B cell (primary cell): ENCODE data around the gene LDLRAD3. TPM values are rescaled to one million over a fixed set of nuclear protein-coding genes. Genes with fewer than 3 reads are reported as not detected.

ENCODE experiments used
- ATAC-seq: fragments of 200-7000 bp; cut with Tn5 transposase; one replicate; pipeline ENCODE4 v1.10.0; 2021; ENCODE audit warnings: low read depth, mild to moderate bottlenecking, moderate number of reproducible peaks, moderate library complexity
- CTCF ChIA-PET: fragments of 350-600 bp; sonication (Branson Sonifier 250); formaldehyde crosslinking; loops from one replicate; lab custom pipeline; 2021; ENCODE audit warnings: antibody characterized with exemption, inconsistent platforms; lab: Charles Lee
- POLR2A ChIA-PET: fragments of 350-600 bp; sonication (Branson Sonifier 250); formaldehyde crosslinking; loops from one replicate; lab custom pipeline; 2021; ENCODE audit warnings: antibody characterized with exemption; lab: Charles Lee
- DNase-seq: peaks from one replicate; pipeline ENCODE4 v3.0.0; 2013
- H2AFZ ChIP-seq: 2 replicates; pipeline ENCODE4 v1.6.1; 2012; ENCODE audit warnings: mild to moderate bottlenecking, low read depth, low read length; ENCODE audit not compliant: insufficient read depth, poor library complexity, severe bottlenecking
- H3K27ac ChIP-seq, 2 donors: 1 replicate in 1 of 2; 2 replicates in 1 of 2; pipeline ENCODE4 v1.5.1; 2012 to 2013; ENCODE audit warnings: low read length in 2 of 2, mild to moderate bottlenecking in 2 of 2, moderate library complexity in 1 of 2
- H3K27me3 ChIP-seq, 4 experiments: fragments of 200-600 bp in 1 of 4; sonication (generic) in 1 of 4; replicated peaks in 1 of 4; 1 replicate in 2 of 4; 2 replicates in 2 of 4; pipeline versions ENCODE4 v1.6.1 to v1.7.0; 2013 to 2016; ENCODE audit warnings: low read length in 3 of 4, mild to moderate bottlenecking in 2 of 4, mixed read lengths in 1 of 4, moderate library complexity in 1 of 4; ENCODE audit not compliant: insufficient read depth in 4 of 4, control insufficient read depth in 3 of 4; ENCODE audit errors: control extremely low read depth in 1 of 4
- H3K36me3 ChIP-seq, 2 experiments: replicated peaks in 1 of 2; 1 replicate in 1 of 2; 2 replicates in 1 of 2; pipeline versions ENCODE4 v1.6.1 to v1.7.1; 2013; ENCODE audit warnings: low read length in 1 of 2; ENCODE audit not compliant: insufficient read depth in 2 of 2, control insufficient read depth in 1 of 2; ENCODE audit errors: control extremely low read depth in 1 of 2, extremely low read depth in 1 of 2
- H3K4me1 ChIP-seq, 2 donors: fragments of 200-600 bp in 1 of 2; sonication (generic) in 1 of 2; 1 replicate in 1 of 2; 2 replicates in 1 of 2; pipeline versions ENCODE4 v1.5.1 to v1.6.1; 2013 to 2017; ENCODE audit warnings: low read length in 2 of 2; ENCODE audit not compliant: control insufficient read depth in 2 of 2, insufficient read depth in 2 of 2
- H3K4me2 ChIP-seq: replicated peaks from 2 replicates; pipeline ENCODE3; 2012; ENCODE audit warnings: mild to moderate bottlenecking, low read depth, low read length; ENCODE audit not compliant: poor library complexity, severe bottlenecking
- H3K4me3 ChIP-seq, 5 experiments: fragments of 200-600 bp in 1 of 5; sonication (generic) in 1 of 5; 1 replicate in 3 of 5; 2 replicates in 2 of 5; pipeline versions ENCODE4 v1.5.1 to v1.7.0; 2011 to 2016; ENCODE audit warnings: low read length in 4 of 5, mild to moderate bottlenecking in 4 of 5, low read depth in 2 of 5, control low read depth in 1 of 5, moderate library complexity in 1 of 5; ENCODE audit not compliant: insufficient read depth in 1 of 5; ENCODE audit errors: control extremely low read depth in 1 of 5, extremely low read depth in 1 of 5
- H3K79me2 ChIP-seq: fragments of 200-600 bp; sonication (generic); one replicate; pipeline ENCODE4 v1.6.0; 2016; ENCODE audit warnings: low read length; ENCODE audit not compliant: control insufficient read depth, insufficient read depth
- H3K9ac ChIP-seq: fragments of 200-600 bp; sonication (generic); 2 replicates; pipeline ENCODE4 v1.6.1; 2017; ENCODE audit warnings: mild to moderate bottlenecking, low read length, moderate library complexity
- H3K9me3 ChIP-seq, 3 donors: one replicate each; pipeline versions ENCODE4 v1.6.1 to v1.7.1; 2013; ENCODE audit warnings: low read length in 2 of 3; ENCODE audit not compliant: control insufficient read depth in 2 of 3, insufficient read depth in 1 of 3; ENCODE audit errors: control extremely low read depth in 1 of 3
- H4K20me1 ChIP-seq: 2 replicates; pipeline ENCODE4 v1.6.0; 2012; ENCODE audit warnings: mild to moderate bottlenecking, low read length; ENCODE audit not compliant: insufficient read depth, control insufficient read depth, poor library complexity, severe bottlenecking
- H3K27ac Mint-ChIP-seq: one replicate; pipeline ENCODE4 v1.8.0; 2021; ENCODE audit warnings: mixed read lengths
- H3K27me3 Mint-ChIP-seq: one replicate; pipeline ENCODE4 v1.8.0; 2021; ENCODE audit warnings: mixed read lengths
- H3K4me1 Mint-ChIP-seq: one replicate; pipeline ENCODE4 v1.8.0; 2021; ENCODE audit warnings: mixed read lengths
- H3K4me3 Mint-ChIP-seq: one replicate; pipeline ENCODE4 v1.8.0; 2021; ENCODE audit warnings: mixed read lengths
- H3K9me3 Mint-ChIP-seq: one replicate; pipeline ENCODE4 v1.8.0; 2022; ENCODE audit warnings: mixed read lengths; ENCODE audit not compliant: insufficient read depth
- CTCF ChIP-seq: fragments of 200-600 bp; IDR thresholded peaks from one replicate; pipeline ENCODE4 v1.8.0; 2022; ENCODE audit warnings: antibody characterized with exemption, mild to moderate bottlenecking
- EZH2 ChIP-seq: IDR thresholded peaks from 2 replicates; pipeline ENCODE4 v1.6.1; 2012; ENCODE audit warnings: borderline replicate concordance, low read depth, mild to moderate bottlenecking, moderate library complexity, low read length; ENCODE audit not compliant: insufficient read depth, poor library complexity, severe bottlenecking
- WGBS: methylation state at CpG from one replicate; pipeline ENCODE4 v1.1.5; 2013; ENCODE audit warnings: missing lambda C conversion rate; ENCODE audit not compliant: insufficient coverage; 5-methylcytosine and 5-hydroxymethylcytosine counted together
- intact Hi-C: fragments of 100-400 bp; cut with micrococcal nuclease; formaldehyde crosslinking; loops from one replicate; pipeline ENCODE4 v1.10.0; 2022
- polyA plus RNA-seq: library from polyadenylated mRNA; depleted of rRNA; stranded (reverse); fragments of >200 nt; gene quantifications from 2 replicates; pipeline ENCODE4 v1.2.3, GENCODE V29; 2012
- total RNA-seq, 2 donors: library from RNA; stranded (reverse); fragments of 120-200 nt in 1 of 2; gene quantifications; 1 replicate in 1 of 2; 2 replicates in 1 of 2; pipeline versions ENCODE4 v1.2.3 to v1.2.4, GENCODE V29; 2013 to 2022

Gene LDLRAD3
- total and polyA plus RNA-seq, 2 donors (not counting 1 experiment from before 2014, with no cell fraction given), result 0.01 TPM; not detected in 1

GRCh38 chr11:36214480-36214879 lies 270.6 kb downstream of the LDLRAD3 start:
- ChIA-PET POLR2A (no interaction called here), CTCF (no interaction called here)
- ATAC-seq (no peak), DNase-seq (no peak)
- H3K4me1 ChIP-seq, result no peaks in the 10 kb centered on the region
- H3K4me2 ChIP-seq, result no peak overlapping the region
- H3K4me3 ChIP-seq, result no peak overlapping the region
- no peak for TF ChIP-seq CTCF
- TF ChIP-seq EZH2, result no peak
- H3K27me3 ChIP-seq, result no peaks in the 10 kb centered on the region
- intact Hi-C loops, result no loop called here
- no peak overlapping the region for H3K27ac ChIP-seq
- no peaks in the 10 kb centered on the region for H3K36me3 ChIP-seq
- H3K4me3 Mint-ChIP-seq, result no peak overlapping the region
- H2AFZ ChIP-seq, result no peak overlapping the region
- H3K79me2 ChIP-seq, result no peaks in the 10 kb centered on the region
- no peaks in the 10 kb centered on the region for H4K20me1 ChIP-seq
- peaks cover 2% of the 10 kb centered on the region for H3K9me3 Mint-ChIP-seq
- H3K27me3 Mint-ChIP-seq, result peaks cover 21% of the 10 kb centered on the region
- no peaks in the 10 kb centered on the region for H3K4me1 Mint-ChIP-seq
- H3K9ac ChIP-seq, result no peak overlapping the region
- 71% methylated on average over 3 of the region's 3 CpGs for WGBS
- no peak overlapping the region for H3K27ac Mint-ChIP-seq
- H3K9me3 ChIP-seq, result no peaks in the 10 kb centered on the region

GRCh38 chr11:36214976-36215692 lies 271.3 kb downstream of the LDLRAD3 start:
- Mint-ChIP-seq H3K4me1 (no peaks in the 10 kb centered on the region), H3K27me3 (peaks cover 21% of the 10 kb centered on the region), H3K9me3 (peaks cover 5% of the 10 kb centered on the region), H3K27ac (no peak overlapping the region), H3K4me3 (no peak overlapping the region)
- Histone ChIP-seq H3K4me1 (no peaks in the 10 kb centered on the region), H3K27me3 (no peaks in the 10 kb centered on the region), H3K9me3 (peaks cover 0 to 1% (median 0%) of the 10 kb centered on the region in 3 donors), H4K20me1 (no peaks in the 10 kb centered on the region), H2AFZ (no peak overlapping the region), H3K79me2 (no peaks in the 10 kb centered on the region), H3K36me3 (no peaks in the 10 kb centered on the region), H3K9ac (no peak overlapping the region), H3K4me2 (no peak overlapping the region), H3K27ac (no peak overlapping the region), H3K4me3 (no peak overlapping the region)
- WGBS, result 83% methylated on average over 12 of the region's 13 CpGs
- POLR2A ChIA-PET, result no interaction called here
- CTCF ChIA-PET, result interaction anchor here (1.2 kb wide), 1 partner anchor 52 kb away, joined by 3 read pairs; no protein-coding TSS in a partner anchor
- no peak for DNase-seq
- intact Hi-C loops, result no loop called here
- TF ChIP-seq EZH2 (no peak), CTCF (no peak)
- ATAC-seq, result no peak
